GM12878 (cell line): ENCODE results near the gene TPBGL. TPM values are rescaled to one million over a fixed set of nuclear protein-coding genes. Genes with fewer than 3 reads are reported as not detected.

Experiments
- ATAC-seq: fragments of 200-7000 bp; cut with Tn5 transposase; 3 replicates; pipeline ENCODE4 v1.9.1; 2020; ENCODE audit warnings: mild to moderate bottlenecking, moderate library complexity
- BruUV-seq: library from RNA; stranded (reverse); fragments of 400-500 nt; replicated peaks from 2 replicates; lab custom pipeline; 2021; lab: Mats Ljungman, UMichigan
- CTCF ChIA-PET: fragments of 300-600 bp; sonication (Branson Sonifier 250); formaldehyde crosslinking; extraction: SDS; loops from one replicate; lab custom pipeline; 2021; ENCODE audit warnings: inconsistent platforms; lab: Yijun Ruan, JAX
- POLR2A ChIA-PET: fragments of 350-600 bp; formaldehyde crosslinking; extraction: SDS; loops from one replicate; lab custom pipeline; 2021; ENCODE audit warnings: inconsistent platforms; lab: Charles Lee
- RAD21 ChIA-PET: fragments of 300-600 bp; sonication (Branson Sonifier 250); formaldehyde crosslinking; loops from one replicate; lab custom pipeline; 2023; ENCODE audit warnings: antibody characterized with exemption; ENCODE audit not compliant: unreplicated experiment; lab: Charles Lee
- SMC1A ChIA-PET: fragments of 300-600 bp; sonication (Branson Sonifier 250); formaldehyde crosslinking; loops from one replicate; lab custom pipeline; 2023; ENCODE audit not compliant: unreplicated experiment, uncharacterized antibody; lab: Charles Lee
- DNase-seq: peaks from one replicate; pipeline ENCODE4 v3.0.0-alpha.2; 2011; ENCODE audit warnings: low read depth, low spot score
- FAIRE-seq: peaks from 3 replicates; lab custom pipeline; 2011; peaks lifted over from hg19 to GRCh38; lab: Jason Lieb, UNC
- H2AFZ ChIP-seq: 2 replicates; pipeline ENCODE4 v1.6.0; 2011; ENCODE audit warnings: low read depth, low read length, control low read depth; ENCODE audit not compliant: control insufficient read depth
- H3K27ac ChIP-seq: 2 replicates; pipeline ENCODE4 v1.5.1; 2011; ENCODE audit warnings: control low read depth; ENCODE audit not compliant: control insufficient read depth, insufficient read depth
- H3K27me3 ChIP-seq, 2 experiments: replicated peaks in 1 of 2; 2 replicates each; pipeline versions ENCODE4 v1.6.0 to v1.6.1; 2011; ENCODE audit warnings: low read length in 1 of 2; ENCODE audit not compliant: control insufficient read depth in 2 of 2, insufficient read depth in 2 of 2
- H3K36me3 ChIP-seq, 2 experiments: 2 replicates each; pipeline ENCODE4 v1.5.1; 2011; ENCODE audit warnings: low read length in 1 of 2; ENCODE audit not compliant: control insufficient read depth in 2 of 2, insufficient read depth in 2 of 2
- H3K4me1 ChIP-seq: 2 replicates; pipeline ENCODE4 v1.6.1; 2011; ENCODE audit warnings: mild to moderate bottlenecking, low read length, moderate library complexity, mixed read lengths; ENCODE audit not compliant: control insufficient read depth, insufficient read depth
- H3K4me2 ChIP-seq: 2 replicates; pipeline ENCODE4 v1.6.0; 2011; ENCODE audit warnings: control low read depth; ENCODE audit not compliant: control insufficient read depth, insufficient read depth
- H3K4me3 ChIP-seq: fragments of 200-600 bp; sonication (generic); 2 replicates; pipeline ENCODE4 v1.5.1; 2016
- H3K79me2 ChIP-seq: 2 replicates; pipeline ENCODE4 v1.6.0; 2011; ENCODE audit warnings: low read length; ENCODE audit not compliant: control insufficient read depth, insufficient read depth
- H3K9ac ChIP-seq: 2 replicates; pipeline ENCODE4 v1.8.0; 2011; ENCODE audit warnings: low read length, control low read depth, mixed read lengths; ENCODE audit not compliant: control insufficient read depth, insufficient read depth
- H3K9me3 ChIP-seq: replicated peaks from 3 replicates; pipeline ENCODE4 v1.5.1; 2011; ENCODE audit warnings: mild to moderate bottlenecking, low read length; ENCODE audit not compliant: control insufficient read depth, insufficient read depth
- H4K20me1 ChIP-seq: 2 replicates; pipeline ENCODE4 v1.6.0; 2011; ENCODE audit not compliant: control insufficient read depth, insufficient read depth
- ASH2L ChIP-seq: fragments of 300-600, 200-600 bp; sonication (generic); IDR thresholded peaks from 2 replicates; pipeline ENCODE4 v1.6.1; 2017; ENCODE audit warnings: low read depth, mild to moderate bottlenecking, borderline replicate concordance
- BCLAF1 ChIP-seq: fragments of 450-650 bp; IDR thresholded peaks from 2 replicates; pipeline ENCODE4 v1.6.1; 2017; ENCODE audit warnings: antibody characterized with exemption, mild to moderate bottlenecking, moderate library complexity
- CUX1 ChIP-seq: IDR thresholded peaks from 2 replicates; pipeline ENCODE4 v1.6.1; 2012; ENCODE audit warnings: improper control_type of control experiment, low read depth, low read length; ENCODE audit not compliant: insufficient replicate concordance
- EP300 ChIP-seq, 2 experiments: fragments of 150-350 bp in 1 of 2; IDR thresholded peaks; 2 replicates each; pipeline ENCODE4 v1.6.1; 2011 to 2012; ENCODE audit warnings: low read depth in 2 of 2, low read length in 2 of 2, borderline replicate concordance in 1 of 2, improper control_type of control experiment in 1 of 2, inconsistent platforms in 1 of 2; ENCODE audit not compliant: control insufficient read depth in 1 of 2
- LARP7 ChIP-seq: fragments of 450-650 bp; IDR thresholded peaks from 2 replicates; pipeline ENCODE4 v1.6.1; 2017; ENCODE audit warnings: mild to moderate bottlenecking
- NFYB ChIP-seq: IDR thresholded peaks from 2 replicates; pipeline ENCODE4 v1.6.1; 2011; ENCODE audit warnings: low read depth, mild to moderate bottlenecking, low read length, improper control_type of control experiment, moderate library complexity; ENCODE audit not compliant: insufficient read depth
- PAX5 ChIP-seq: IDR thresholded peaks from 2 replicates; pipeline ENCODE4 v1.6.1; 2011; ENCODE audit warnings: low read depth, low read length, borderline replicate concordance
- SIN3A ChIP-seq: IDR thresholded peaks from 2 replicates; pipeline ENCODE4 v1.6.1; 2012; ENCODE audit warnings: low read depth, low read length, improper control_type of control experiment
- ZBTB4 ChIP-seq: fragments of 450-650 bp; formaldehyde crosslinking; IDR thresholded peaks from 2 replicates; pipeline ENCODE4 v1.4.0; 2022; ENCODE audit warnings: mild to moderate bottlenecking, moderate library complexity
- WGBS: methylation state at CpG from one replicate; pipeline ENCODE4 v1.1.6; 2016; ENCODE audit warnings: low lambda C conversion rate; ENCODE audit not compliant: insufficient replicate concordance, insufficient coverage; ENCODE audit errors: missing lambda C conversion rate; 5-methylcytosine and 5-hydroxymethylcytosine counted together
- in situ Hi-C: fragments of 300-500 bp; cut with MboI; formaldehyde crosslinking; loops from 9 replicates; pipeline ENCODE4 v1.14.3; 2018; ENCODE audit warnings: mixed read lengths
- intact Hi-C: fragments of 100-400 bp; cut with micrococcal nuclease; formaldehyde crosslinking; loops from one replicate; pipeline ENCODE4 v1.14.2; 2022; ENCODE audit not compliant: unreplicated experiment
- polyA plus RNA-seq, 11 experiments: library from polyadenylated mRNA; depleted of rRNA in 4 of 11; unstranded in 6 of 11; stranded (reverse) in 5 of 11; fragments of >200 nt; fragmentation: Nextera tagmentation in 4 of 11; fragmentation: Illumina TruSeq in 1 of 11; extraction: Ambion mirVana in 4 of 11; extraction: Trizol in 1 of 11; gene quantifications; 1 replicate in 1 of 11; 2 replicates in 10 of 11; pipeline versions ENCODE4 v1.2.1 to v1.2.3, GENCODE V29; 2011 to 2016; ENCODE audit warnings: inconsistent platforms in 2 of 11, missing spikeins in 2 of 11, low read depth in 1 of 11
- total RNA-seq, 4 experiments: library from RNA; depleted of rRNA in 3 of 4; stranded (reverse); fragments of >200 nt in 3 of 4; fragmentation: Illumina TruSeq in 1 of 4; extraction: Trizol in 1 of 4; gene quantifications; 2 replicates each; pipeline versions ENCODE4 v1.2.1 to v1.2.3, GENCODE V29; 2013 to 2021

TPBGL gene
- total and polyA plus RNA-seq, 10 of the 15 experiments (the other 5 are each of a cell fraction or from before 2014, with no cell fraction given): not detected

- H3K27me3 ChIP-seq: peaks cover 1 to 3% of the 10 kb centered on the region in 2 experiments; a peak in 3 of 4 replicates
- ChIA-PET CTCF (interaction anchor here (0.6 to 7.1 kb wide), 45 partner anchors 10 to 755 kb away, joined by 3 to 129 read pairs (median 4); partner anchors contain the start of genes LIPT2 and SLCO2B1), POLR2A (no interaction called here), RAD21 (interaction anchor here (0.8 to 2.4 kb wide), 12 partner anchors 8 to 319 kb away, joined by 3 to 17 read pairs (median 4); no protein-coding TSS in a partner anchor), SMC1A (interaction anchor here (0.7 to 3.3 kb wide), 12 partner anchors 8 to 319 kb away, joined by 3 to 20 read pairs (median 4); no protein-coding TSS in a partner anchor)
- H3K4me2 ChIP-seq: no peak overlapping the region
- no peak for ATAC-seq
- 27% methylated on average over 11 of the region's 11 CpGs for WGBS
- no peak overlapping the region for H3K4me3 ChIP-seq
- no peaks in the 10 kb centered on the region for H3K36me3 ChIP-seq
- no TSS peak for BruUV-seq
- H3K9me3 ChIP-seq: peaks cover 3% of the 10 kb centered on the region; the same call in 2 of the 3 replicates
- H3K79me2 ChIP-seq: no peaks in the 10 kb centered on the region
- H4K20me1 ChIP-seq: no peaks in the 10 kb centered on the region
- in situ Hi-C loops (loop anchor here (5.0 kb wide), 3 partner anchors 102 to 317 kb away; no protein-coding TSS in a partner anchor), intact Hi-C loops (loop anchor here (1.0 to 2.0 kb wide), 3 partner anchors 106 to 320 kb away; no protein-coding TSS in a partner anchor)
- H3K4me1 ChIP-seq: no peaks in the 10 kb centered on the region
- no peak overlapping the region for H2AFZ ChIP-seq
- FAIRE-seq: no peak
- no peak overlapping the region for H3K27ac ChIP-seq
- H3K9ac ChIP-seq: no peak overlapping the region
- DNase-seq: no peak
- TF ChIP-seq ZBTB4 (CRISPR knock-in tag): no peak
- no peak for TF ChIP-seq NFYB
- no peak for TF ChIP-seq CUX1
- TF ChIP-seq BCLAF1: no peak
- TF ChIP-seq EP300 (IDR thresholded peaks at IDR 0.05; ENCODE audit: borderline replicate concordance in 1 of 2, control insufficient read depth in 1 of 2, low read depth in 2 of 2, low read length in 2 of 2): no peak
- no peak for TF ChIP-seq PAX5
- TF ChIP-seq LARP7: no peak
- no peak for TF ChIP-seq ASH2L
- TF ChIP-seq SIN3A: no peak
Observed at GRCh38 chr11:75248924-75249256, 8.3 kb downstream of the TPBGL start.
